Muscle of leg (tissue), 16 donors: ENCODE measurements around the gene FSD1L. TPM values are rescaled to one million over a fixed set of nuclear protein-coding genes. Genes with fewer than 3 reads are reported as not detected.

Experiments used
- DNase-seq: peaks from one replicate; pipeline ENCODE4 v3.0.0; 2013
- H3K27ac ChIP-seq: one replicate; pipeline ENCODE4 v1.5.1; 2013; ENCODE audit warnings: mild to moderate bottlenecking, low read length, control low read depth
- H3K27me3 ChIP-seq: one replicate; pipeline ENCODE4 v1.6.1; 2013; ENCODE audit warnings: low read length; ENCODE audit not compliant: control insufficient read depth, insufficient read depth
- H3K36me3 ChIP-seq: one replicate; pipeline ENCODE4 v1.6.1; 2013; ENCODE audit warnings: low read length; ENCODE audit not compliant: control insufficient read depth, insufficient read depth
- H3K4me1 ChIP-seq: one replicate; pipeline ENCODE4 v1.6.1; 2013; ENCODE audit warnings: low read length; ENCODE audit not compliant: control insufficient read depth, insufficient read depth
- H3K4me3 ChIP-seq: one replicate; pipeline ENCODE4 v1.5.1; 2013; ENCODE audit warnings: low read length, control low read depth
- H3K9me3 ChIP-seq: replicated peaks from 2 replicates; pipeline ENCODE4 v1.6.1; 2013; ENCODE audit warnings: low read depth, low read length; ENCODE audit not compliant: control insufficient read depth
- WGBS: methylation state at CpG from one replicate; pipeline ENCODE4 v1.1.5; 2013; ENCODE audit warnings: missing lambda C conversion rate; ENCODE audit not compliant: insufficient coverage; 5-methylcytosine and 5-hydroxymethylcytosine counted together
- long read RNA-seq, 11 donors: transcript quantifications; one replicate each; lab custom pipeline, GENCODE V29; 2026
- polyA plus RNA-seq, 8 donors: library from polyadenylated mRNA; unstranded; fragments of 120-200 nt; gene quantifications; one replicate each; pipeline versions ENCODE4 v1.2.1 to v1.2.3, GENCODE V29; 2013; ENCODE audit warnings: inconsistent platforms in 1 of 8, low replicate concordance in 1 of 8; ENCODE audit not compliant: insufficient read length in 8 of 8, insufficient read depth in 1 of 8
- total RNA-seq: library from RNA; stranded (reverse); fragments of 120-200 nt; gene quantifications from one replicate; pipeline ENCODE4 v1.2.4, GENCODE V29; 2013

The FSD1L gene
- total RNA-seq (9.0 TPM), polyA plus RNA-seq (10 to 100 TPM in 4 of 8 donors, 1 to 10 TPM in 4; 8.4 to 14.1 (median 9.6) TPM)
- long read RNA-seq, donor 1 = 0 reads
- long read RNA-seq, donor 2 = 0 reads
- long read RNA-seq, donor 3, partial matches to known transcripts = 0 of 2 reads
- long read RNA-seq, donor 3, other reads (novel, unspliced or antisense) = 0 of 2 reads
- long read RNA-seq, donor 4 = 0 reads
- long read RNA-seq, donor 5, partial matches to known transcripts = 0 of 1 reads
- long read RNA-seq, donor 5, other reads (novel, unspliced or antisense) = 0 of 1 reads
- long read RNA-seq, donor 6, partial matches to known transcripts = 0 of 3 reads
- long read RNA-seq, donor 6, other reads (novel, unspliced or antisense) = 0 of 3 reads
- long read RNA-seq, donor 7 = 0 reads
- long read RNA-seq, donor 8 = 0 reads
- long read RNA-seq, donor 9 = 0 reads
- long read RNA-seq, donor 10, partial matches to known transcripts = 0 of 1 reads
- long read RNA-seq, donor 10, other reads (novel, unspliced or antisense) = 0 of 1 reads
- long read RNA-seq, donor 11 = 0 reads

DNA sequence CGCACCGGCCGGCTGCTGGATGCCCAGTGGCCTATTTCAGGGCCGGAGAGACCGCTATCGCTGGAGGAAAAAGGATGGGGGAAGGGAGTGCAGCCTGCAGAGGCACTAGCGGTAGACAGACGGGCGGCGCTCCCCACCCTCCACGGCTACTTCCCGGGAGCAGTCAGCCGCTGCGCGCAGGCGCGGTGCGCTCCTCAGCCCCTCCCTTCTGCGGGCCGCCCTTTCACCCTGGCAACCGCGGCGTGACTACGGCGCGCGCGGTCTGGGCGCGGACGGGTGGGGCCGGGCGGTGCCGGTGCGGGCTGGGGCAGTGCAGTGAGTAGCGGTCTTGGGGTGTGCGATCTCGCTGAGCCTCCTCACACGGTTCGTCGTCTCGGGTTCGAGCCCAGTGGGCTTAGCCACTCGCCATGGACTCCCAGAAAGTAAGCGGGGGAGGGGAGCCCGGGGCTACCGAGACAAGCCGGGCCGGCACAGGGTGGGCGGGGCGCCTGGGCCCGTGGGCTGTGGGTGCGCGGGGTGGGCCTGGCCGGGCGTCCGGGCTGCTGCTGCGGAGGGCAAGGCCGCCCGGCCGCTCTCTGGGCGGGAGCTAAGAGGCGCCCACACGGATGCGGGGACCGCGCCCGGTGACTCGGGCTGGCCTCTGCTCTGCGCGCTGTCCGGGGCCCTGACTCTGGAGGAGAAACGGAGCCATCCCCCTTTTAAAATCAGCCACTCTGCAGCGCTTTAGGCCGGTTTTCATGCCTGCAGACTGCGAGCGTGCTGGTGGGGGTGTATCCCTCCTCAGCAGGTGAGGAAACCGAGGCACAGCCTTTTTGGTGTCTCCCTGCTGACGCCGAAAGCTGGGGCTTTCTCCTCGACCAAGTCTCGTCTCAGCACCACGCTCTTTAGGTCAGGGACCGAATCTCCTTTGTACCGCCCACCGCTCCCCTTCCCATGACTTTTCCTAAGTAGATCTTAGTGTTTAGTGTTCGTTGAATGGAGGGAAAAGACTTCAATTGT is at the start of gene FSD1L:
FSD1L (plus strand) TSS at position 221 of the 999 bp plus-strand sequence; CDS start at position 408, 187 bp downstream.
- no peaks in the 10 kb centered on the region for H3K36me3 ChIP-seq
- DNase-seq = peak; percentile 95
- WGBS = under 1% methylated on average over 67 of the region's 87 CpGs
- peak within 1 kb of the TSS; percentile 85 for H3K27ac ChIP-seq
- H3K4me1 ChIP-seq = peaks cover 22% of the 10 kb centered on the region
- no peaks in the 10 kb centered on the region for H3K9me3 ChIP-seq
- H3K4me3 ChIP-seq = peak within 1 kb of the TSS; percentile 83
- H3K27me3 ChIP-seq = no peaks in the 10 kb centered on the region

DNA sequence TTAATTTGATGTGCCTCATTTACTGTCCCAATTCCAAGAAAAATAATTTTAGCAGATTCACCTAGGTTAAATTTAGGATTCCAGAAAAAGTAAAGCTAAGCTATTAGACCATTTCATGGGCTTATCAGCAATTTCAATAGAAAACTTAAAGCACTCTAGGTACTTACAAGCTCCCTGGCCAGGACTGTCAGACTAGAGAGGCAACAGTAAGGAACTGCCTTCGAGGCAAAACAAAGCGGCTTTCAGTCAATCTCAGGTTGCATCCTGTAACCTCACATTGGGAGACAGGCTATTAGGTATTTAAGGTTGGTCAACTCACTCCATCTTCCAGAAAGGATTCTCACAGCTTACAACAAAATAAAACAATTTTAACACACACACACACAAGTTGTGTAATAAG is 48.7 kb upstream of the FSD1L start:
- no peaks in the 10 kb centered on the region for H3K4me1 ChIP-seq
- DNase-seq = no peak
- no peak overlapping the region for H3K27ac ChIP-seq
- no peaks in the 10 kb centered on the region for H3K9me3 ChIP-seq
- H3K4me3 ChIP-seq = no peak overlapping the region
- no peaks in the 10 kb centered on the region for H3K36me3 ChIP-seq
- no CpG with 5 or more reads among the region's 2 CpGs for whole genome bisulfite sequencing
- no peaks in the 10 kb centered on the region for H3K27me3 ChIP-seq

DNA sequence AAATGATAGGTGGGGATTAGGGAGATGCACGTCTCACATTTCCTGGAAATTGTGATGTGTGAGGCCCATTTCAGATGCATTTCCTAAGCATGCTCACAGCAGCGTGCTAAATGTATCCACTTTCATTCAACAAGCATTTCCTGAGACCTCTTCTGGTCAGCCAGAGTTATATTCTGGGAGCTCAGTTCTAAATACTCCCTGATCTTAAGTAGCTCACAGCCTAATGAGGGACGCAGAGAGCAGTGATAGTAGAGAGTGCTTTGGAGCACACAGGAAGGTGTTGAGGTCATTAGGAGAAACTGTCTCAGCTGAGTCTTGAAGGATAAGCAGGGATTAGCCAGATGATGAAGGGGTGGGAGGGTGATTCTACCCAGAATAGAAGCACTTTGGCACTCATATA is 46.2 kb upstream of the FSD1L start:
- peak; percentile 65 for DNase-seq
- Histone ChIP-seq H3K27ac (no peak overlapping the region), H3K36me3 (no peaks in the 10 kb centered on the region), H3K4me1 (no peaks in the 10 kb centered on the region), H3K9me3 (no peaks in the 10 kb centered on the region), H3K27me3 (no peaks in the 10 kb centered on the region), H3K4me3 (no peak overlapping the region)
- 40% methylated on average over 1 of the region's 3 CpGs for WGBS

DNA sequence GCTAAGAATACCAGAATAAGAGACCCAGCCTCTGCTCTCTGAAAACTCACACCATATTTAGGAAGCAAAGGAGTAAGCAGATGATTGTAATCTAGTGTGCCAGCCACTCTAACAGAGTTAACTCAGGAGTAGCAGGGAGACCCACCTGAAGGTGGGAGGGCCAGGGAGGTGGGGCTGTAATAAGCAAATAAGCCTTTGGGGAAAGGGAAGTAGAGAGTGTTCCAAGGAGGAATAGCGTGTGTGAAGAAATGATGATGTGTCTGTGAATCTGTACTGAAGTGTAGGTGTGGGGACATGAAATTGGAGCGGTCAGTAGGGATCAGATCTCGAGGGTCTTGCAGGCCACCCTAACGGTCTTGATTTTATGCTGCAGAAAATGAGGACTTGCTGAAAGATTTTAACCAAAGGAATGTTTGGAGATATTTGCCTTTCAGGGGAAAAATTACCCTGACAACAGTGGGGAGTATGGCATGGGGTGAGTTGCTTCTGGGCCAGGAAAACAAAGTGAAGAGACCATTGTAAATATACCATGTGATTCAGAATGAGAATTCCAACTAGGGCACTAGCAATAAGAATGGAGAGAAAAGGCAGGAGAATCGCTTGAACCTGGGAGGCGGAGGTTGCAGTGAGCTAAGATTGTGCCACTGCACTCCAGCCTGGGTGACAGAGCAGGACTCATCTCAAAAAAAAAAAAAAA is 44.1 kb upstream of the FSD1L start:
- 52% methylated on average over 6 of the region's 6 CpGs for WGBS
- Histone ChIP-seq H3K27me3 (no peaks in the 10 kb centered on the region), H3K9me3 (no peaks in the 10 kb centered on the region), H3K36me3 (no peaks in the 10 kb centered on the region), H3K4me3 (no peak overlapping the region), H3K4me1 (no peaks in the 10 kb centered on the region), H3K27ac (no peak overlapping the region)
- DNase-seq = no peak

DNA sequence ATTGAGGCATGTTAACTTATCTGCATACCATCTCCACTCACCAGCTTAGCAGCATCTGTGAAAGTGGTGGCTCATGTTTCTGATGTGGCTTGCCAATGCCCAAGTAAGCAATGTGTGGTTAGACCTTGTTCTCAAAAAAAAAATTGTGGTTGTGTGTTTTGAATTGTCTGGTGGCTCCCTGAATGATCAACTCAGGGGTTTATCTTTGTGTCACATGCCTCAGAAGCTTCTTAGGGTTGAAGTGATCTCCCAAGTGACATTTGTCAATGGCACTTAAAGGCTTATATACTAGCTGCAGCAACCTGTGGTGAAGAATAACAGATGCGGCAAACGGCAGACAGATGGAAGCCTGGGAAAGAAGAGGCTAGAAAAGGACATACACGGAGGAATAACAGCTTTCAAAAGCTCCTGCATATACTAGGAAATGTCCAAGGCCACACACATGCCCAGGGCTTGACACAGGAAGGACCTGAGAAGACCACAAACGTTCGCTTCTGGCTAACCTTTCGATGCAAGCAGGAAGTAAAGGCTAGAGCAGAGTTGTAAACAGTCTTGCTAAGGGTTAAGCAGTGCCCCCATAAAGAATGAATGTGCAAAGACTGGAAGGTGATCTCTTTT is 42.2 kb upstream of the FSD1L start:
- 21% methylated on average over 4 of the region's 6 CpGs for WGBS
- no peaks in the 10 kb centered on the region for H3K27me3 ChIP-seq
- no peak overlapping the region for H3K27ac ChIP-seq
- no peaks in the 10 kb centered on the region for H3K36me3 ChIP-seq
- DNase-seq = no peak
- H3K4me1 ChIP-seq = no peaks in the 10 kb centered on the region
- no peaks in the 10 kb centered on the region for H3K9me3 ChIP-seq
- no peak overlapping the region for H3K4me3 ChIP-seq

DNA sequence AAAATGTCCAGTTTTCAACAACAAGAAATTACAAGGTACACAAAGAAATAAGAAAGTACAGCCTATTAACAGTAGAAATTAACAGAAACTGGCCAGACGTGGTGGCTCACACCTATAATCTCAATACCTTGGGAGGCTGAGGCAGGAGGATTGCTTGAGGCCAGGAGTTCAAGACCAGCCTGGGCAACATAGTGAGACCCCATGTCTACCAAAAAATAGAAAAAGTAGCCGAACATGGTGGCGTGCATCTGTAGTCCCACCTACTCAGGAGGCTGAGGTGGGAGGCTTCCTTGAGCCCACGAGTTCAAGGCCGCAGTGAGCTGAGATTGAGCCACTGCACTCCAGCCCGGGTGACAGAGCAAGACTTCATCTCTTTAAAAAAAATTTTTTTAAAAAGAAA is 41.5 kb upstream of the FSD1L start:
- no peak overlapping the region for H3K4me3 ChIP-seq
- H3K27ac ChIP-seq = no peak overlapping the region
- H3K4me1 ChIP-seq = no peaks in the 10 kb centered on the region
- H3K27me3 ChIP-seq = no peaks in the 10 kb centered on the region
- peaks cover under 1% of the 10 kb centered on the region for H3K9me3 ChIP-seq
- WGBS = 100% methylated on average over 4 of the region's 6 CpGs
- no peak for DNase-seq
- H3K36me3 ChIP-seq = no peaks in the 10 kb centered on the region

DNA sequence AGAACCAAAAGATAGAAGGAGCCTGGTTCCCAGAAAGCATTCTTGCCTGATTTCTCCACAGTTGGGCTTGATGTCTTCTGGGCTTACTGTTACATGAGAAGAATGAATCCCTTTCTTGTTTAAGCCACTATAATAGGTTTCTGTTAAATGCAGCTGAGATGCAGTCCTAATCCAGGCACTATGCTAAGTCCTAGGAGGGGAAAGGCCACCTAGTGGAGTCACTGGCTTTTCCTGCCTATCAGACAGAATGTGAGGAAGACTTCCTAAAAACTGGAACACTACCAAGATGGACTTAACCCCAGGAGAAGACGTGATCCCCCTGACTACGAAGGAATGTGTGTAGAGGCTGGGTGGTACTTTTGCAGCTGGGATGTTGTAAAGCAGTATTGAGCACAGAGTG is 34.3 kb upstream of the FSD1L start:
- peaks cover 2% of the 10 kb centered on the region for H3K4me1 ChIP-seq
- peak; percentile 49 for DNase-seq
- no peaks in the 10 kb centered on the region for H3K36me3 ChIP-seq
- no peak overlapping the region for H3K27ac ChIP-seq
- peaks cover 7% of the 10 kb centered on the region for H3K9me3 ChIP-seq
- H3K4me3 ChIP-seq = no peak overlapping the region
- no CpG with 5 or more reads among the region's 2 CpGs for WGBS
- H3K27me3 ChIP-seq = no peaks in the 10 kb centered on the region

DNA sequence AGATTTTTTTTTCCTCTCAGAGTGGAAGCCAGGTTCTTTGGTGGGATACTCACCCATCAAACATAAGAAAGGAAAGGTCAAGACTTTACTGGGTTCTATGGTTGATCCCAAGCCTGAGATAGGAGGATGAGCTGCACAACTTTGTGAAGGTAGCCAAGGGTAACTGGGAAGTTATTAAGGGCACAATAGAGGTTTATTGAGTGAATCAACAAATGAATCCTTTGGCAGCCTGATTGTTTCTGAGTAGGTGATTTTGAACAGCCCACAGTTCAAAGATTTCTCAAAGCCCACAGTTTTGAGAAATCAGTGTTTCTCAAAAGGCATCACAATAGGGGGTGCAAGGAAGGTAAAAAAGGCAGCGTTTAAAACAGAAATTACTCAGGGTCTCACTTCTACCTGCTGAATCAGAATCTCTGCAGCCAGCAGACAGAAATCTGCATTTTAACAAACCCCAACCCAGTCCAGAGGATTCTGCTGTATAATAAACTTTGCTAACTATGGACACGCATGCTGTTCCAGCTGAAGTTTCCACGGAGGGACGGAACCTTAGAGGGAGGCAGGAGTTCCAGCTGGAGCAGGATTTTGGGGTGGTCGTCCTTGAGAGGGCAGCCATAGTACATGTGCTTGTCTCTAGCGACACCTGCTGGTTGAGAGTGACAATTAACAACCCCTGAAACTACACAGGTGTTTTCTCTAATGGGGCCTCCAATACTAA is 32.7 kb upstream of the FSD1L start:
- Histone ChIP-seq H3K27me3 (no peaks in the 10 kb centered on the region), H3K27ac (no peak overlapping the region), H3K9me3 (peaks cover 7% of the 10 kb centered on the region), H3K4me1 (peaks cover 2% of the 10 kb centered on the region), H3K36me3 (no peaks in the 10 kb centered on the region), H3K4me3 (no peak overlapping the region)
- WGBS = 5% methylated on average over 3 of the region's 6 CpGs
- peak; percentile 74 for DNase-seq

DNA sequence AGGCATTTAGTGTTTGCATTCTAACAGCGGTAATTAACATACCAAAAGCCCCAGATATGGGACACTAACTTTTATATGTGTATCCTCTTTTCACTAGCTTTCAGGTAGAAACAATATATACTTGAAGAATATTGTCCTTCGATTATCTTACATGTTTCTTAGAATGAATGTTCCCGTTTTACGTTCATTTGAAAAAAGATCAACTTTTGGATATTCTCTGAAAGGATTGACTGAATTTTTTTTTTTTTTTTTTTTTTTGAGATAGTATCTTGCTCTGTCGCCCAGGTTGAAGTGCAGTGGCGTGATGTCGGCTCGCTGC is 32.2 kb upstream of the FSD1L start:
- peaks cover 7% of the 10 kb centered on the region for H3K9me3 ChIP-seq
- 83% methylated on average over 2 of the region's 8 CpGs for whole genome bisulfite sequencing
- H3K4me3 ChIP-seq = no peak overlapping the region
- no peak overlapping the region for H3K27ac ChIP-seq
- H3K36me3 ChIP-seq = no peaks in the 10 kb centered on the region
- peaks cover 2% of the 10 kb centered on the region for H3K4me1 ChIP-seq
- no peak for DNase-seq
- H3K27me3 ChIP-seq = no peaks in the 10 kb centered on the region
